K562 (cell line): ENCODE results near the gene CD151. TPM values are rescaled to one million over a fixed set of nuclear protein-coding genes. Genes with fewer than 3 reads are reported as not detected.

Experiments used
- BDP1 ChIP-seq: IDR thresholded peaks from 3 replicates; pipeline ENCODE4 v1.6.1; 2011; ENCODE audit not compliant: insufficient read length, insufficient read depth
- BHLHE40 ChIP-seq: IDR thresholded peaks from 2 replicates; pipeline ENCODE4 v1.6.1; 2011; ENCODE audit warnings: low read length, improper control_type of control experiment
- GABPA ChIP-seq: fragments of 200-800 bp; sonication (Bioruptor generic); conservative IDR thresholded peaks from 2 replicates; pipeline ENCODE4 v1.6.1; 2016; ENCODE audit warnings: low read depth, missing genetic modification characterization, missing compliant biosample characterization
- NFRKB ChIP-seq: fragments of 450-650 bp; IDR thresholded peaks from 2 replicates; pipeline ENCODE4 v1.6.1; 2016; ENCODE audit warnings: low read depth
- NONO ChIP-seq, 2 experiments: fragments of 200-400 bp in 1 of 2; fragments of 450-650 bp in 1 of 2; formaldehyde crosslinking in 1 of 2; IDR thresholded peaks; 2 replicates each; pipeline ENCODE4 v1.6.1; 2017; ENCODE audit warnings: low read depth in 2 of 2, mild to moderate bottlenecking in 2 of 2, moderate library complexity in 2 of 2, low read length in 1 of 2
- PML ChIP-seq: IDR thresholded peaks from 2 replicates; pipeline ENCODE4 v1.6.1; 2012; ENCODE audit warnings: low read length, inconsistent platforms
- POLR2G ChIP-seq: fragments of 200-400 bp; formaldehyde crosslinking; IDR thresholded peaks from 2 replicates; pipeline ENCODE4 v1.6.1; 2017; ENCODE audit warnings: low read depth, mild to moderate bottlenecking, antibody characterized with exemption, low read length, moderate library complexity
- SREBF1 ChIP-seq: fragments of 150-350 bp; IDR thresholded peaks from 2 replicates; pipeline ENCODE4 v1.6.1; 2014; ENCODE audit warnings: antibody characterized with exemption, low read depth, low read length, borderline replicate concordance
- SRSF9 ChIP-seq: fragments of 200-400 bp; formaldehyde crosslinking; IDR thresholded peaks from 2 replicates; pipeline ENCODE4 v1.6.1; 2017; ENCODE audit warnings: low read depth, low read length, borderline replicate concordance
- STAG1 ChIP-seq: sonication (generic); formaldehyde crosslinking; IDR thresholded peaks from 2 replicates; pipeline ENCODE4 v1.5.0; 2020; ENCODE audit warnings: missing genetic modification reagents, borderline replicate concordance
- ZBTB7A ChIP-seq: IDR thresholded peaks from 2 replicates; pipeline ENCODE4 v1.6.1; 2011; ENCODE audit warnings: low read depth, mild to moderate bottlenecking, low read length, moderate library complexity, borderline replicate concordance; ENCODE audit not compliant: control insufficient read depth
- ZNF57 ChIP-seq: fragments of 450-650 bp; formaldehyde crosslinking; IDR thresholded peaks from 2 replicates; pipeline ENCODE4 v1.4.0; 2020; ENCODE audit warnings: mild to moderate bottlenecking, moderate library complexity
- polyA plus RNA-seq, 8 experiments: library from polyadenylated mRNA; depleted of rRNA in 4 of 8; stranded (reverse) in 5 of 8; unstranded in 3 of 8; fragments of >200 nt; fragmentation: Nextera tagmentation in 2 of 8; fragmentation: Illumina TruSeq in 1 of 8; extraction: Ambion mirVana in 2 of 8; extraction: Trizol in 1 of 8; gene quantifications; 2 replicates each; pipeline versions ENCODE4 v1.2.1 to v1.2.3, GENCODE V29; 2011 to 2014; ENCODE audit warnings: inconsistent platforms in 1 of 8, missing spikeins in 1 of 8
- total RNA-seq, 7 experiments: library from RNA; depleted of rRNA in 6 of 7; stranded (reverse); fragments of >200 nt in 6 of 7; fragmentation: Illumina TruSeq in 2 of 7; extraction: Trizol in 2 of 7; gene quantifications; 2 replicates each; pipeline versions ENCODE4 v1.2.1 to v1.2.3, GENCODE V29; 2011 to 2021; ENCODE audit warnings: low replicate concordance in 1 of 7
- TF ChIP-seq, protein P1 (sequence below): fragments of 450-650 bp; IDR thresholded peaks from 2 replicates; pipeline ENCODE4 v1.6.1; 2016; ENCODE audit warnings: low read depth
- TF ChIP-seq, protein P2 (sequence below): IDR thresholded peaks from 2 replicates; pipeline ENCODE4 v1.6.1; 2011; ENCODE audit warnings: borderline replicate concordance, low read depth, mild to moderate bottlenecking, moderate library complexity, low read length; ENCODE audit not compliant: insufficient read depth, poor library complexity, severe bottlenecking
- TF ChIP-seq, protein P3 (sequence below), 3 experiments: IDR thresholded peaks in 2 of 3; conservative IDR thresholded peaks in 1 of 3; 2 replicates each; pipeline ENCODE4 v1.5.1; 2011 to 2012; ENCODE audit warnings: low read length in 3 of 3, mild to moderate bottlenecking in 3 of 3, control low read depth in 2 of 3, improper control_type of control experiment in 1 of 3, inconsistent platforms in 1 of 3, low read depth in 1 of 3, mixed read lengths in 1 of 3, moderate library complexity in 1 of 3; ENCODE audit not compliant: insufficient read depth in 2 of 3

The CD151 gene
- total and polyA plus RNA-seq, 9 of the 15 experiments (the other 6 are each of a cell fraction or from before 2014, with no cell fraction given): 2.3 to 187 (median 140) TPM

DNA sequence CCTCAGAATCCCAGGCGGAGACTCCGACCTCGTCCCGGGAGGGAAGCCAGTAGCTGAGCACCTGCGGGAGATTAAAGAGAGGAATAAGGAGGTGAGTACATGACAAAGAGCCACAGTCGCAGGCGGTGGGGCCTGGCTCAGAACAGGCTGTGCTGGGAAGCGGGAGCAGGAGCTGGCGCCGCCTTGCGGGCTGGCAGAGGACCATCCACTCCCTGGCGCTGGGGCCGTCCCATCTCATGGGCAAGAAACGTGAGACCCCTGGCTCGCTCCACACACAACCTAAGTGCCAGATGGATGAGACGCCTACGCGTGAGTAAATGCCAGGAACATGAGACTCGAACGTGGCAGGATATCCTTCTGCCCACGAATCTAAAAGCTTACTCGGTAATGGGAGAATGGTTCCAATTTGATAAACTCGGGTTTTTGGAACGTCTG lies 49.2 kb upstream of the CD151 start (continued):
- TF ChIP-seq, protein P1, sequence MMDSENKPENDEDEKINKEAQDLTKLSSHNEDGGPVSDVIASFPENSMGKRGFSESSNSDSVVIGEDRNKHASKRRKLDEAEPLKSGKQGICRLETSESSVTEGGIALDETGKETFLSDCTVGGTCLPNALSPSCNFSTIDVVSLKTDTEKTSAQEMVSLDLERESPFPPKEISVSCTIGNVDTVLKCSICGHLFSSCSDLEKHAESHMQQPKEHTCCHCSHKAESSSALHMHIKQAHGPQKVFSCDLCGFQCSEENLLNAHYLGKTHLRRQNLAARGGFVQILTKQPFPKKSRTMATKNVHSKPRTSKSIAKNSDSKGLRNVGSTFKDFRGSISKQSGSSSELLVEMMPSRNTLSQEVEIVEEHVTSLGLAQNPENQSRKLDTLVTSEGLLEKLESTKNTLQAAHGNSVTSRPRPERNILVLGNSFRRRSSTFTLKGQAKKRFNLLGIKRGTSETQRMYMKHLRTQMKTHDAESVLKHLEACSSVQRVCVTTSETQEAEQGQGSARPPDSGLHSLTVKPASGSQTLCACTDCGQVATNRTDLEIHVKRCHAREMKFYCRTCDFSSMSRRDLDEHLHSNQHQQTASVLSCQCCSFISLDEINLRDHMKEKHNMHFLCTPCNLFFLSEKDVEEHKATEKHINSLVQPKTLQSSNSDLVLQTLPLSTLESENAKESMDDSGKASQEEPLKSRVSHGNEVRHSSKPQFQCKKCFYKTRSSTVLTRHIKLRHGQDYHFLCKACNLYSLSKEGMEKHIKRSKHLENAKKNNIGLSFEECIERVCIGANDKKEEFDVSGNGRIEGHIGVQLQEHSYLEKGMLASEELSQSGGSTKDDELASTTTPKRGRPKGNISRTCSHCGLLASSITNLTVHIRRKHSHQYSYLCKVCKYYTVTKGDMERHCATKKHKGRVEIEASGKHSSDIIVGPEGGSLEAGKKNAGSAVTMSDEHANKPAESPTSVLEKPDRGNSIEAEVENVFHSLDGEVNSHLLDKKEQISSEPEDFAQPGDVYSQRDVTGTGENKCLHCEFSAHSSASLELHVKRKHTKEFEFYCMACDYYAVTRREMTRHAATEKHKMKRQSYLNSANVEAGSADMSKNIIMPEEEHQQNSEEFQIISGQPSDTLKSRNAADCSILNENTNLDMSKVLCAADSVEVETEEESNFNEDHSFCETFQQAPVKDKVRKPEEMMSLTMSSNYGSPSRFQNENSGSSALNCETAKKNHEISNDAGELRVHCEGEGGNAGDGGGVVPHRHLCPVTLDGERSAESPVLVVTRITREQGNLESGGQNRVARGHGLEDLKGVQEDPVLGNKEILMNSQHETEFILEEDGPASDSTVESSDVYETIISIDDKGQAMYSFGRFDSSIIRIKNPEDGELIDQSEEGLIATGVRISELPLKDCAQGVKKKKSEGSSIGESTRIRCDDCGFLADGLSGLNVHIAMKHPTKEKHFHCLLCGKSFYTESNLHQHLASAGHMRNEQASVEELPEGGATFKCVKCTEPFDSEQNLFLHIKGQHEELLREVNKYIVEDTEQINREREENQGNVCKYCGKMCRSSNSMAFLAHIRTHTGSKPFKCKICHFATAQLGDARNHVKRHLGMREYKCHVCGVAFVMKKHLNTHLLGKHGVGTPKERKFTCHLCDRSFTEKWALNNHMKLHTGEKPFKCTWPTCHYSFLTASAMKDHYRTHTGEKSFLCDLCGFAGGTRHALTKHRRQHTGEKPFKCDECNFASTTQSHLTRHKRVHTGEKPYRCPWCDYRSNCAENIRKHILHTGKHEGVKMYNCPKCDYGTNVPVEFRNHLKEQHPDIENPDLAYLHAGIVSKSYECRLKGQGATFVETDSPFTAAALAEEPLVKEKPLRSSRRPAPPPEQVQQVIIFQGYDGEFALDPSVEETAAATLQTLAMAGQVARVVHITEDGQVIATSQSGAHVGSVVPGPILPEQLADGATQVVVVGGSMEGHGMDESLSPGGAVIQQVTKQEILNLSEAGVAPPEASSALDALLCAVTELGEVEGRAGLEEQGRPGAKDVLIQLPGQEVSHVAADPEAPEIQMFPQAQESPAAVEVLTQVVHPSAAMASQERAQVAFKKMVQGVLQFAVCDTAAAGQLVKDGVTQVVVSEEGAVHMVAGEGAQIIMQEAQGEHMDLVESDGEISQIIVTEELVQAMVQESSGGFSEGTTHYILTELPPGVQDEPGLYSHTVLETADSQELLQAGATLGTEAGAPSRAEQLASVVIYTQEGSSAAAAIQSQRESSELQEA: no peak
- TF ChIP-seq GABPA (tag) (no peak), BHLHE40 (0 out of 2 replicates have a peak, but pooled peaks have one; percentile 24), ZBTB7A (peak; percentile 28; the same call in 1 of the 2 replicates), SREBF1 (no peak), ZNF57 (CRISPR knock-in tag) (no peak), SRSF9 (no peak), STAG1 (0 out of 2 replicates have a peak, but pooled peaks have one; percentile 11), NFRKB (no peak), POLR2G (peak; percentile 55; the same call in 1 of the 2 replicates), PML (no peak), NONO (IDR thresholded peaks at IDR 0.05; ENCODE audit: low read depth in 2 of 2, low read length in 1 of 2) (no peak), BDP1 (no peak)
- TF ChIP-seq, protein P2, sequence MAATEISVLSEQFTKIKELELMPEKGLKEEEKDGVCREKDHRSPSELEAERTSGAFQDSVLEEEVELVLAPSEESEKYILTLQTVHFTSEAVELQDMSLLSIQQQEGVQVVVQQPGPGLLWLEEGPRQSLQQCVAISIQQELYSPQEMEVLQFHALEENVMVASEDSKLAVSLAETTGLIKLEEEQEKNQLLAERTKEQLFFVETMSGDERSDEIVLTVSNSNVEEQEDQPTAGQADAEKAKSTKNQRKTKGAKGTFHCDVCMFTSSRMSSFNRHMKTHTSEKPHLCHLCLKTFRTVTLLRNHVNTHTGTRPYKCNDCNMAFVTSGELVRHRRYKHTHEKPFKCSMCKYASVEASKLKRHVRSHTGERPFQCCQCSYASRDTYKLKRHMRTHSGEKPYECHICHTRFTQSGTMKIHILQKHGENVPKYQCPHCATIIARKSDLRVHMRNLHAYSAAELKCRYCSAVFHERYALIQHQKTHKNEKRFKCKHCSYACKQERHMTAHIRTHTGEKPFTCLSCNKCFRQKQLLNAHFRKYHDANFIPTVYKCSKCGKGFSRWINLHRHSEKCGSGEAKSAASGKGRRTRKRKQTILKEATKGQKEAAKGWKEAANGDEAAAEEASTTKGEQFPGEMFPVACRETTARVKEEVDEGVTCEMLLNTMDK: peak; percentile 87
- TF ChIP-seq, protein P3, sequence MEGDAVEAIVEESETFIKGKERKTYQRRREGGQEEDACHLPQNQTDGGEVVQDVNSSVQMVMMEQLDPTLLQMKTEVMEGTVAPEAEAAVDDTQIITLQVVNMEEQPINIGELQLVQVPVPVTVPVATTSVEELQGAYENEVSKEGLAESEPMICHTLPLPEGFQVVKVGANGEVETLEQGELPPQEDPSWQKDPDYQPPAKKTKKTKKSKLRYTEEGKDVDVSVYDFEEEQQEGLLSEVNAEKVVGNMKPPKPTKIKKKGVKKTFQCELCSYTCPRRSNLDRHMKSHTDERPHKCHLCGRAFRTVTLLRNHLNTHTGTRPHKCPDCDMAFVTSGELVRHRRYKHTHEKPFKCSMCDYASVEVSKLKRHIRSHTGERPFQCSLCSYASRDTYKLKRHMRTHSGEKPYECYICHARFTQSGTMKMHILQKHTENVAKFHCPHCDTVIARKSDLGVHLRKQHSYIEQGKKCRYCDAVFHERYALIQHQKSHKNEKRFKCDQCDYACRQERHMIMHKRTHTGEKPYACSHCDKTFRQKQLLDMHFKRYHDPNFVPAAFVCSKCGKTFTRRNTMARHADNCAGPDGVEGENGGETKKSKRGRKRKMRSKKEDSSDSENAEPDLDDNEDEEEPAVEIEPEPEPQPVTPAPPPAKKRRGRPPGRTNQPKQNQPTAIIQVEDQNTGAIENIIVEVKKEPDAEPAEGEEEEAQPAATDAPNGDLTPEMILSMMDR (IDR thresholded peaks at IDR 0.05 in 2 of 3, conservative IDR thresholded peaks at IDR 0.05 in 1 of 3; ENCODE audit: insufficient read depth in 2 of 3, low read depth in 1 of 3, low read length in 3 of 3): peak; percentile 56 to 64 (median 64)
